Hepatocyte (in vitro differentiated cells): ENCODE results near the gene NUDT14. TPM values are rescaled to one million over a fixed set of nuclear protein-coding genes. Genes with fewer than 3 reads are reported as not detected.

ENCODE experiments used
- DNase-seq: peaks from one replicate; pipeline ENCODE4 v3.0.0-alpha.2; 2016; ENCODE audit warnings: low spot score
- H2AFZ ChIP-seq: fragments of 200-600 bp; sonication (generic); 2 replicates; pipeline ENCODE4 v1.6.0; 2016; ENCODE audit warnings: antibody characterized with exemption, mild to moderate bottlenecking
- H3K27ac ChIP-seq: fragments of 200-600 bp; sonication (generic); 2 replicates; pipeline ENCODE4 v1.5.1; 2016; ENCODE audit warnings: mild to moderate bottlenecking
- H3K27me3 ChIP-seq: fragments of 200-600 bp; sonication (generic); 2 replicates; pipeline ENCODE4 v1.6.1; 2016
- H3K36me3 ChIP-seq: fragments of 200-600 bp; sonication (generic); replicated peaks from 2 replicates; pipeline ENCODE4 v1.5.1; 2016; ENCODE audit warnings: low read depth; ENCODE audit not compliant: insufficient read depth
- H3K4me1 ChIP-seq: fragments of 200-600 bp; sonication (generic); 2 replicates; pipeline ENCODE4 v1.5.1; 2016; ENCODE audit warnings: mild to moderate bottlenecking, moderate library complexity; ENCODE audit not compliant: insufficient read depth
- H3K4me2 ChIP-seq: fragments of 200-600 bp; sonication (generic); 2 replicates; pipeline ENCODE4 v1.6.0; 2016
- H3K4me3 ChIP-seq: fragments of 200-600 bp; sonication (generic); 2 replicates; pipeline ENCODE4 v1.5.1; 2016; ENCODE audit warnings: mild to moderate bottlenecking
- H3K79me2 ChIP-seq: fragments of 200-600 bp; sonication (generic); 2 replicates; pipeline ENCODE4 v1.6.0; 2017; ENCODE audit warnings: mild to moderate bottlenecking
- H3K9me2 ChIP-seq: fragments of 200-600 bp; sonication (generic); replicated peaks from 2 replicates; pipeline ENCODE4 v1.6.0; 2017; ENCODE audit warnings: mild to moderate bottlenecking; ENCODE audit not compliant: insufficient read depth
- H3K9me3 ChIP-seq: fragments of 200-600 bp; sonication (generic); 2 replicates; pipeline ENCODE4 v1.5.1; 2016; ENCODE audit warnings: low read depth, mild to moderate bottlenecking
- H4K20me1 ChIP-seq: fragments of 200-600 bp; sonication (generic); 2 replicates; pipeline ENCODE4 v1.6.0; 2016; ENCODE audit warnings: mild to moderate bottlenecking; ENCODE audit not compliant: insufficient read depth, poor library complexity, severe bottlenecking
- EZH2 ChIP-seq: fragments of 200-600 bp; sonication (generic); IDR thresholded peaks from 2 replicates; pipeline ENCODE4 v1.6.1; 2016; ENCODE audit warnings: antibody characterized with exemption, mild to moderate bottlenecking, borderline replicate concordance
- EZH2phosphoT487 ChIP-seq: fragments of 200-600 bp; sonication (generic); IDR thresholded peaks from one replicate; pipeline ENCODE4 v1.6.1; 2018; ENCODE audit warnings: antibody characterized with exemption, mild to moderate bottlenecking, low read depth, moderate library complexity; ENCODE audit not compliant: unreplicated experiment, severe bottlenecking
- WGBS: methylation state at CpG from one replicate; pipeline ENCODE4 v1.1.6; 2016; ENCODE audit warnings: low lambda C conversion rate; ENCODE audit errors: missing lambda C conversion rate; 5-methylcytosine and 5-hydroxymethylcytosine counted together
- polyA plus RNA-seq: library from polyadenylated mRNA; unstranded; fragments of >200 nt; fragmentation: Nextera tagmentation; extraction: Ambion mirVana; gene quantifications from 2 replicates; pipeline ENCODE4 v1.2.1, GENCODE V29; 2016
- total RNA-seq: library from RNA; depleted of rRNA; stranded (reverse); fragments of >200 nt; gene quantifications from 2 replicates; pipeline ENCODE4 v1.2.3, GENCODE V29; 2014
- TF ChIP-seq, protein P1 (sequence below): fragments of 200-600 bp; sonication (generic); IDR thresholded peaks from 2 replicates; pipeline ENCODE4 v1.5.1; 2016; ENCODE audit warnings: antibody characterized with exemption, mild to moderate bottlenecking; ENCODE audit not compliant: poor library complexity

NUDT14 gene
- total and polyA plus RNA-seq, 2 experiments from 2014 or later, result 47.4 to 98.1 TPM

DNA sequence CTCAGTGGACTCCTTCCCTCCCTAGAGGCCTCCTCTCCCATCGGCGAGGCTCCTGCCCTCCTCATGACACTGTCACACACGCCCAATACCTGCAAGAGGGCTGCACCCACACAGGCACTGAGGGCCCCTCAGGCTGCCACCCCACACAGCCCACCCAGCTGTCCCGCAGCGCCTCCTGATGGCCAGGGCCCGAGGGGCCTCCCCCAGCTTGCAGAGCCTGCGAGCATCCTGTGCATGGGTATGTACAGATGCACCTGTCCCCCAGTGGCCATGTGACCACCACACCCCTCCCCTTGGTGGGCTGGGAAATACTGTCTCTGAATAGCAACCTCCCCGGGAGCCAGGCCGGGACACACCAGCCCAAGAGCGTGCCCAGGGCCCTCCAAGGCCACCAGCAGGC lies 19.0 kb upstream of the NUDT14 start:
- Histone ChIP-seq H3K79me2 (no peaks in the 10 kb centered on the region), H3K9me2 (no peaks in the 10 kb centered on the region), H2AFZ (no peak overlapping the region), H4K20me1 (no peaks in the 10 kb centered on the region), H3K4me3 (no peak overlapping the region), H3K4me2 (no peak overlapping the region), H3K4me1 (peaks cover 24% of the 10 kb centered on the region), H3K36me3 (no peaks in the 10 kb centered on the region), H3K27ac (no peak overlapping the region), H3K9me3 (no peaks in the 10 kb centered on the region), H3K27me3 (peaks cover 31% of the 10 kb centered on the region)
- no peak for DNase-seq
- 83% methylated on average over 10 of the region's 10 CpGs for WGBS
- TF ChIP-seq EZH2phosphoT487 (no peak), EZH2 (no peak)
- TF ChIP-seq, protein P1, sequence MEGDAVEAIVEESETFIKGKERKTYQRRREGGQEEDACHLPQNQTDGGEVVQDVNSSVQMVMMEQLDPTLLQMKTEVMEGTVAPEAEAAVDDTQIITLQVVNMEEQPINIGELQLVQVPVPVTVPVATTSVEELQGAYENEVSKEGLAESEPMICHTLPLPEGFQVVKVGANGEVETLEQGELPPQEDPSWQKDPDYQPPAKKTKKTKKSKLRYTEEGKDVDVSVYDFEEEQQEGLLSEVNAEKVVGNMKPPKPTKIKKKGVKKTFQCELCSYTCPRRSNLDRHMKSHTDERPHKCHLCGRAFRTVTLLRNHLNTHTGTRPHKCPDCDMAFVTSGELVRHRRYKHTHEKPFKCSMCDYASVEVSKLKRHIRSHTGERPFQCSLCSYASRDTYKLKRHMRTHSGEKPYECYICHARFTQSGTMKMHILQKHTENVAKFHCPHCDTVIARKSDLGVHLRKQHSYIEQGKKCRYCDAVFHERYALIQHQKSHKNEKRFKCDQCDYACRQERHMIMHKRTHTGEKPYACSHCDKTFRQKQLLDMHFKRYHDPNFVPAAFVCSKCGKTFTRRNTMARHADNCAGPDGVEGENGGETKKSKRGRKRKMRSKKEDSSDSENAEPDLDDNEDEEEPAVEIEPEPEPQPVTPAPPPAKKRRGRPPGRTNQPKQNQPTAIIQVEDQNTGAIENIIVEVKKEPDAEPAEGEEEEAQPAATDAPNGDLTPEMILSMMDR, result no peak

DNA sequence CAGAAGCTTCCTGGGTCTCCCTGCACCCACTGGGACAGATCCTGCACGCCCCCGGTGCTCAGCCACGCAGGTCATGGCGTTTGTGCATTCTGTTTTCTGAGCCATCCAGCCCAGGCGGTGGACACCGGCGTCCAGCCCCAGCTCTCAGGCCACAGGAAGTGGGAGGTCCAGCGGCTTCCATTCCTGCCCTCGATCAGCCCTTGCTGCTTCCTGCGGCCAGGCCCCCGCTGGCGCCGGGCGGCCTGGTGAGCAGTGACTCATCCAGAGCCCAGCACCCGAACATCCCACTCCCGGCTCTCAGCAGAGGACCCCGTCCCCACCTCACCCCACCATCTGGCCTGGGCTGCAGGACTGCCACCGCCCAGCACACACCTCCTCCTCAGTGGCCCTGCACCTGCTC lies 18.0 kb upstream of the NUDT14 start:
- H4K20me1 ChIP-seq, result no peaks in the 10 kb centered on the region
- no peaks in the 10 kb centered on the region for H3K9me3 ChIP-seq
- 81% methylated on average over 17 of the region's 18 CpGs for WGBS
- no peaks in the 10 kb centered on the region for H3K36me3 ChIP-seq
- H3K4me2 ChIP-seq, result no peak overlapping the region
- no peak overlapping the region for H3K4me3 ChIP-seq
- H3K79me2 ChIP-seq, result no peaks in the 10 kb centered on the region
- peaks cover 26% of the 10 kb centered on the region for H3K4me1 ChIP-seq
- TF ChIP-seq EZH2, result no peak
- TF ChIP-seq, protein P1, result no peak
- TF ChIP-seq EZH2phosphoT487, result no peak
- no peak overlapping the region for H3K27ac ChIP-seq
- no peak for DNase-seq
- H2AFZ ChIP-seq, result no peak overlapping the region
- H3K9me2 ChIP-seq, result no peaks in the 10 kb centered on the region
- peaks cover 37% of the 10 kb centered on the region for H3K27me3 ChIP-seq

DNA sequence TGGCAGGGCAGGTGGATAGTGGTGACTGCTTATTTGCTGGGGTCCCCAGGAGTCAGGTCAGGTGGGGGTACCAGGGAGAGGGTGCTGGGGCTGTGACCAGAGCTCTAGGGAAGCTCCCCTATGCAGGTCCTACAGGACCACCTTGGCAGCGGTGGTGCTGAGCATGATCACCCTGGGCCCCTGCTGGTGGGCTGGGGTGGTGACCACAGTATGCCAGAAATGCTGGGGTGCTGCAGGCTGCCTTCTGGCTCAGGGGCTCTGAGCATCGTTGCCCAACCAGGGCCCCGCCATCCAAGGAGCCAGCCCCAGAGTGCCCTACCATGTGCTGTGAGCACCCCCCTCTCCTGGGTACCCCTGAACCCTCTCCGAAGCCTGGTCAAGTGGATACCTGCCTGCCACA lies 17.5 kb upstream of the NUDT14 start:
- WGBS, result 94% methylated on average over 4 of the region's 4 CpGs
- no peak for DNase-seq
- H3K4me3 ChIP-seq, result no peak overlapping the region
- TF ChIP-seq EZH2 (no peak), EZH2phosphoT487 (no peak)
- H3K4me2 ChIP-seq, result no peak overlapping the region
- no peaks in the 10 kb centered on the region for H3K79me2 ChIP-seq
- H3K36me3 ChIP-seq, result no peaks in the 10 kb centered on the region
- H3K9me3 ChIP-seq, result no peaks in the 10 kb centered on the region
- peaks cover 37% of the 10 kb centered on the region for H3K27me3 ChIP-seq
- no peaks in the 10 kb centered on the region for H3K9me2 ChIP-seq
- H2AFZ ChIP-seq, result no peak overlapping the region
- H3K27ac ChIP-seq, result no peak overlapping the region
- peaks cover 31% of the 10 kb centered on the region for H3K4me1 ChIP-seq
- H4K20me1 ChIP-seq, result no peaks in the 10 kb centered on the region

DNA sequence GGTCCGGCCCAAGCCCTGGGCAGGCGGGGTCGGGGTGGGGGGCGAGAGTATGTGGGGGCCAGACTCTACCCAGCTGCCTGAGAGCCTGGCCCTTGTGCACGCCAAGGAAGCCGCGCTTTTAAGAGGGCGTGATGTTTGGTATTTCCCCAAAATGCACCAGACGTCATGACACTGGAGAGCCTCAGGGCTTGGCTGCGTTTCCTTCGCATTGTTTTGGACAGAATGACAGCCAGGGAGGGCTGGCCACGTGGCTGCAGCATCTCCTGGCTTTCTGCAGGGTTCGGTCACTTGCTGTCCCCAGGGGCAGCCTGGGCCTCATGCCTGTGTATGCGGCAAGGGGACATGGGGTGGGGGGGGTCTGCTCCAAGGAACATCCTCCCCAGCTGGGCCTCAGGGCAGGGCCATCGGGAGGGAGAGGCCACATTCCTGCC lies 16.1 kb upstream of the NUDT14 start:
- Histone ChIP-seq H3K9me3 (no peaks in the 10 kb centered on the region), H2AFZ (no peak overlapping the region), H3K79me2 (no peaks in the 10 kb centered on the region), H3K36me3 (no peaks in the 10 kb centered on the region), H3K4me2 (peak overlapping the region; percentile 77), H3K27ac (no peak overlapping the region), H3K4me3 (no peak overlapping the region), H3K4me1 (peaks cover 35% of the 10 kb centered on the region), H3K27me3 (peaks cover 37% of the 10 kb centered on the region), H4K20me1 (no peaks in the 10 kb centered on the region), H3K9me2 (no peaks in the 10 kb centered on the region)
- peak; percentile 38 for DNase-seq
- TF ChIP-seq EZH2phosphoT487 (no peak), EZH2 (no peak)
- TF ChIP-seq, protein P1, result no peak
- WGBS, result 44% methylated on average over 10 of the region's 15 CpGs
